ENCODE results near the gene HIVEP2.

- TF ChIP-seq CTCF (conservative IDR thresholded peaks at IDR 0.05; ENCODE audit: low read depth, low read length): no peak
- no peak for TF ChIP-seq POLR2A (IDR thresholded peaks at IDR 0.05; ENCODE audit: low read depth, low read length)
- TF ChIP-seq FOS (IDR thresholded peaks at IDR 0.05; ENCODE audit: low read depth, low read length): no peak
- no peak for TF ChIP-seq RFX5 (IDR thresholded peaks at IDR 0.05; ENCODE audit: low read depth, low read length)
- TF ChIP-seq ELK1 (IDR thresholded peaks at IDR 0.05; ENCODE audit: borderline replicate concordance, low read depth, low read length): no peak
- TF ChIP-seq RAD21 (IDR thresholded peaks at IDR 0.05; ENCODE audit: low read length): no peak
- no peak for TF ChIP-seq CEBPB (IDR thresholded peaks at IDR 0.05; ENCODE audit: low read depth, low read length)
- no peak for TF ChIP-seq USF2 (IDR thresholded peaks at IDR 0.05; ENCODE audit: low read depth, low read length)
- TF ChIP-seq SMC3 (IDR thresholded peaks at IDR 0.05; ENCODE audit: low read depth, low read length): no peak
- TF ChIP-seq MXI1 (IDR thresholded peaks at IDR 0.05; ENCODE audit: borderline replicate concordance, low read depth, low read length): no peak
- no peak for TF ChIP-seq BHLHE40 (IDR thresholded peaks at IDR 0.05; ENCODE audit: low read depth, low read length)
- TF ChIP-seq RCOR1 (IDR thresholded peaks at IDR 0.05; ENCODE audit: insufficient replicate concordance, low read length): no peak
- no peak for TF ChIP-seq NFE2L2 (IDR thresholded peaks at IDR 0.05; ENCODE audit: low read depth, low read length)
- no peak for TF ChIP-seq MAZ (IDR thresholded peaks at IDR 0.05; ENCODE audit: borderline replicate concordance, low read depth, low read length)
Measured at GRCh38 chr6:142809947-142810346, 135.0 kb downstream of the HIVEP2 start.
